Measurements from ENCODE around the gene BSN.

- TF ChIP-seq CTCF (IDR thresholded peaks at IDR 0.05; ENCODE audit: low read depth, low read length): no peak
- no peak for TF ChIP-seq MAX (IDR thresholded peaks at IDR 0.05; ENCODE audit: low read depth, low read length)
Measured at GRCh38 chr3:49675912-49676311, 121.6 kb downstream of the BSN start.

Measured in NB4 (cell line).